Astrocyte (in vitro differentiated cells and primary cell): ENCODE data around the gene TAS2R13. TPM values are rescaled to one million over a fixed set of nuclear protein-coding genes. Genes with fewer than 3 reads are reported as not detected.

Source experiments
- DNase-seq: peaks from one replicate; pipeline ENCODE4 v3.0.0-alpha.2; 2010; ENCODE audit warnings: low read depth
- FAIRE-seq: peaks from 2 replicates; lab custom pipeline; 2011; peaks lifted over from hg19 to GRCh38; lab: Jason Lieb, UNC
- H2AFZ ChIP-seq: 2 replicates; pipeline ENCODE4 v1.6.0; 2012; ENCODE audit warnings: low read depth, low read length, inconsistent platforms
- H3K27ac ChIP-seq: 2 replicates; pipeline ENCODE4 v1.5.1; 2011; ENCODE audit warnings: low read depth, low read length, inconsistent platforms
- H3K27me3 ChIP-seq: 2 replicates; pipeline ENCODE4 v1.6.0; 2011; ENCODE audit warnings: low read length, inconsistent platforms; ENCODE audit not compliant: insufficient read depth
- H3K36me3 ChIP-seq: 2 replicates; pipeline ENCODE4 v1.5.1; 2011; ENCODE audit warnings: low read length, inconsistent platforms; ENCODE audit not compliant: insufficient read depth
- H3K4me1 ChIP-seq: 2 replicates; pipeline ENCODE4 v1.5.1; 2011; ENCODE audit warnings: low read length, inconsistent platforms; ENCODE audit not compliant: insufficient read depth
- H3K4me2 ChIP-seq: 2 replicates; pipeline ENCODE4 v1.6.0; 2012; ENCODE audit warnings: low read length, inconsistent platforms
- H3K4me3 ChIP-seq: 2 replicates; pipeline ENCODE4 v1.5.1; 2011; ENCODE audit warnings: low read depth, mild to moderate bottlenecking, low read length, inconsistent platforms; ENCODE audit not compliant: insufficient read depth
- H3K79me2 ChIP-seq: 2 replicates; pipeline ENCODE4 v1.6.0; 2012; ENCODE audit warnings: mild to moderate bottlenecking, low read length, inconsistent platforms; ENCODE audit not compliant: insufficient read depth
- H3K9ac ChIP-seq: 2 replicates; pipeline ENCODE4 v1.6.0; 2012; ENCODE audit warnings: mild to moderate bottlenecking, low read length, inconsistent platforms
- H3K9me3 ChIP-seq: 2 replicates; pipeline ENCODE4 v1.5.1; 2012; ENCODE audit warnings: low read depth, mild to moderate bottlenecking, low read length, inconsistent platforms; ENCODE audit not compliant: insufficient read depth
- H4K20me1 ChIP-seq: 2 replicates; pipeline ENCODE4 v1.6.0; 2012; ENCODE audit warnings: low read length, inconsistent platforms; ENCODE audit not compliant: insufficient read depth
- H3K27ac Mint-ChIP-seq: one replicate; pipeline ENCODE4 v1.8.0; 2021; ENCODE audit warnings: mild to moderate bottlenecking, mixed read lengths; ENCODE audit not compliant: unreplicated experiment
- H3K27me3 Mint-ChIP-seq: one replicate; pipeline ENCODE4 v1.8.0; 2021; ENCODE audit warnings: low read depth, mixed read lengths; ENCODE audit not compliant: unreplicated experiment
- H3K36me3 Mint-ChIP-seq: one replicate; pipeline ENCODE4 v1.8.0; 2021; ENCODE audit warnings: low read depth, mixed read lengths; ENCODE audit not compliant: unreplicated experiment
- H3K4me1 Mint-ChIP-seq: one replicate; pipeline ENCODE4 v1.8.0; 2021; ENCODE audit warnings: low read depth, mixed read lengths; ENCODE audit not compliant: unreplicated experiment
- H3K4me3 Mint-ChIP-seq: one replicate; pipeline ENCODE4 v1.8.0; 2021; ENCODE audit warnings: mild to moderate bottlenecking, moderate library complexity, mixed read lengths; ENCODE audit not compliant: unreplicated experiment
- H3K9me3 Mint-ChIP-seq: one replicate; pipeline ENCODE4 v1.8.0; 2021; ENCODE audit warnings: mild to moderate bottlenecking, mixed read lengths; ENCODE audit not compliant: unreplicated experiment
- CTCF ChIP-seq: IDR thresholded peaks from 2 replicates; pipeline ENCODE4 v1.5.1; 2011; ENCODE audit warnings: low read depth, mild to moderate bottlenecking, inconsistent platforms, low read length, moderate library complexity; ENCODE audit not compliant: insufficient read depth
- EZH2 ChIP-seq: IDR thresholded peaks from 2 replicates; pipeline ENCODE4 v1.6.1; 2012; ENCODE audit warnings: mild to moderate bottlenecking, low read length, inconsistent platforms; ENCODE audit not compliant: insufficient read depth
- total RNA-seq: library from RNA; stranded (reverse); gene quantifications from 2 replicates; pipeline ENCODE4 v1.2.1, GENCODE V29; 2021

Gene TAS2R13
- total RNA-seq, 1 donor from 2014 or later: 0.43 TPM

GRCh38 chr12:10952645-10953044, 43.3 kb upstream of the TAS2R13 start:
- no peaks in the 10 kb centered on the region for H3K36me3 ChIP-seq
- FAIRE-seq (no peak), DNase-seq (no peak)
- H3K9me3 ChIP-seq: no peaks in the 10 kb centered on the region
- Mint-ChIP-seq H3K4me3 (no peak overlapping the region), H3K36me3 (no peaks in the 10 kb centered on the region), H3K4me1 (peaks cover 2% of the 10 kb centered on the region), H3K9me3 (peaks cover 16% of the 10 kb centered on the region), H3K27ac (no peak overlapping the region), H3K27me3 (no peaks in the 10 kb centered on the region)
- H3K27ac ChIP-seq: no peak overlapping the region
- H3K4me1 ChIP-seq: no peaks in the 10 kb centered on the region
- H4K20me1 ChIP-seq: peaks cover 5% of the 10 kb centered on the region
- no peak overlapping the region for H3K4me2 ChIP-seq
- TF ChIP-seq EZH2 (no peak), CTCF (no peak)
- H3K27me3 ChIP-seq: no peaks in the 10 kb centered on the region
- no peak overlapping the region for H2AFZ ChIP-seq
- no peak overlapping the region for H3K9ac ChIP-seq
- no peak overlapping the region for H3K4me3 ChIP-seq
- H3K79me2 ChIP-seq: peaks cover 15% of the 10 kb centered on the region

- H3K4me1 Mint-ChIP-seq: peaks cover 31% of the 10 kb centered on the region
- H3K27me3 Mint-ChIP-seq: no peaks in the 10 kb centered on the region
- Histone ChIP-seq H3K27ac (no peak overlapping the region), H3K4me1 (peaks cover 15% of the 10 kb centered on the region), H3K4me2 (no peak overlapping the region), H3K9me3 (no peaks in the 10 kb centered on the region), H2AFZ (no peak overlapping the region), H3K36me3 (no peaks in the 10 kb centered on the region), H3K79me2 (no peaks in the 10 kb centered on the region), H4K20me1 (no peaks in the 10 kb centered on the region), H3K9ac (no peak overlapping the region), H3K4me3 (no peak overlapping the region), H3K27me3 (no peaks in the 10 kb centered on the region)
- H3K36me3 Mint-ChIP-seq: peaks cover 1% of the 10 kb centered on the region
- FAIRE-seq: no peak
- TF ChIP-seq EZH2 (no peak), CTCF (no peak)
- peaks cover 16% of the 10 kb centered on the region for H3K9me3 Mint-ChIP-seq
- DNase-seq: no peak
- no peak overlapping the region for H3K4me3 Mint-ChIP-seq
- H3K27ac Mint-ChIP-seq: no peak overlapping the region
These were observed 33.8 kb upstream of the TAS2R13 start for GRCh38 chr12:10943167-10943566.

GRCh38 chr12:10941916-10942607, 32.7 kb upstream of the TAS2R13 start:
- Histone ChIP-seq H3K79me2 (no peaks in the 10 kb centered on the region), H3K36me3 (no peaks in the 10 kb centered on the region), H3K4me1 (peaks cover 15% of the 10 kb centered on the region), H3K9me3 (no peaks in the 10 kb centered on the region), H2AFZ (no peak overlapping the region), H3K4me2 (peak overlapping the region; percentile 19), H3K27ac (peak overlapping the region; percentile 24), H3K9ac (no peak overlapping the region), H3K27me3 (no peaks in the 10 kb centered on the region), H4K20me1 (no peaks in the 10 kb centered on the region), H3K4me3 (no peak overlapping the region)
- Mint-ChIP-seq H3K36me3 (no peaks in the 10 kb centered on the region), H3K9me3 (peaks cover 6% of the 10 kb centered on the region), H3K4me3 (no peak overlapping the region), H3K27ac (peak overlapping the region; percentile 89), H3K4me1 (peaks cover 31% of the 10 kb centered on the region), H3K27me3 (no peaks in the 10 kb centered on the region)
- TF ChIP-seq CTCF (no peak), EZH2 (no peak)
- DNase-seq (peak; percentile 27), FAIRE-seq (no peak)
